HG02884 (cell line): ENCODE results near the gene KRTAP10-6.
"Not testable (repeated sequence)": the region's sequence is repeated elsewhere in the genome, so short reads cannot be mapped to it uniquely, and the experiment has no call there.

Experiments used
- ATAC-seq: cut with Tn5 transposase; IDR thresholded peaks from one replicate; pipeline ENCODE4 v1.9.1; 2021; ENCODE audit warnings: mild to moderate bottlenecking, moderate library complexity; ENCODE audit not compliant: unreplicated experiment

KRTAP10-6 gene

DNA sequence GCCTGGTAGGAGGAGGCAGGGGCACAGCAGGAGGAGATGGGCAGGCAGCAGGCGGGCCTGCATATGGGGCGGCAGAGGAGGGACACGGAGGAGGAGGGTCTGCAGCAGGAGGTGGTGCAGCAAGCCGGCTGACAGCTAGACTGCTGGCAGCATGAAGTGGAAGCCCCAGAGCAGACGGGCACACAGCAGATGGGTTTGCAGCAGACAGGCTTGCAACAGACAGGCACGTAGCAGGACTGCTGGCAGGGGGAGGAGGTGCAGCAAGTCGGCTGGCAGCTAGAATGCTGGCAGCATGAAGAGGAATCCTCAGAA, 12.5 kb downstream of the KRTAP10-6 start:
- ATAC-seq, result no peak

- no peak for ATAC-seq
These were observed 13.1 kb downstream of the KRTAP10-6 start for GRCh38 chr21:44579056-44579832.

- ATAC-seq, result no peak
These were observed 13.8 kb downstream of the KRTAP10-6 start for GRCh38 chr21:44578371-44579055.

GRCh38 chr21:44576025-44576420, 16.3 kb downstream of the KRTAP10-6 start:
- ATAC-seq, result no peak

DNA sequence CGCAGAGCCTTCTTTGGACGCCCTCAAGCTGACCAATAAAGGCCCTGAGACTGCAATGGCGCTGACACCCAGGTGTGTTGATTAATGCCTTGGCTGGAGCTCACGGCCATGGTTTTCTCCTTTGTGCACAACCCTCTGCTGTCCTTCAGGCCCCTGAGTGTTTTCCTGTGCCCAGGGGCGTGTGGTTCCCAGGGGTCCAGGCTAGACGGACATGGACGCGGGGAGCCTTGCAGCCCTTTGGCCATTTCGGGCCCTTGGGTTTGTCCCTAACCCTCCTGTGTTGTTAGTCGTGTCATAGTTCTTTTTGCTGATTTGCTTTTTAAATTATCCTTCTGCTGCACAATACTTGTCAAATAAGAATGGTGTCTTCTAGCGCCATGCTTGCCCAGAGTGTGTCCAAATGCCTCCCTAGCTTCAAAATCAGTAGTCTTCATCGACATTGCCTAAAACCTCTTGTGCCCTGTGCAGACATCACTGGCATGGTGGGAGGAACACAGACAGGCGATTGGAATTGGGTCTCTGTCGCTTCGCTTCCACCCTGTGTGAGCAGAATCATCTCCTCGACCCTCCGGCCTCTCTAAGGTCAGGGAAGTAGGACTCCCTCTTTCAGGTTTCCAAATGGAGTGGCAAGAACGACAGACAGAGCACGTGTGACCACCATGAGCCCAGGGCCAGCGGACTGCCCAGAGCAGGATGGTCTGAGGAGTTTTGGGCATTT, 16.8 kb downstream of the KRTAP10-6 start:
- ATAC-seq, result no peak

- ATAC-seq, result no peak
These were observed 17.6 kb downstream of the KRTAP10-6 start for GRCh38 chr21:44574457-44575306.

GRCh38 chr21:44573630-44574456, 18.5 kb downstream of the KRTAP10-6 start, which contains the start of gene KRTAP10-4:
Gene KRTAP10-4, plus strand, starts transcription at chr21:44573729. Its CDS starts 30 bp downstream, at chr21:44573759.
- not testable (repeated sequence) for ATAC-seq

DNA sequence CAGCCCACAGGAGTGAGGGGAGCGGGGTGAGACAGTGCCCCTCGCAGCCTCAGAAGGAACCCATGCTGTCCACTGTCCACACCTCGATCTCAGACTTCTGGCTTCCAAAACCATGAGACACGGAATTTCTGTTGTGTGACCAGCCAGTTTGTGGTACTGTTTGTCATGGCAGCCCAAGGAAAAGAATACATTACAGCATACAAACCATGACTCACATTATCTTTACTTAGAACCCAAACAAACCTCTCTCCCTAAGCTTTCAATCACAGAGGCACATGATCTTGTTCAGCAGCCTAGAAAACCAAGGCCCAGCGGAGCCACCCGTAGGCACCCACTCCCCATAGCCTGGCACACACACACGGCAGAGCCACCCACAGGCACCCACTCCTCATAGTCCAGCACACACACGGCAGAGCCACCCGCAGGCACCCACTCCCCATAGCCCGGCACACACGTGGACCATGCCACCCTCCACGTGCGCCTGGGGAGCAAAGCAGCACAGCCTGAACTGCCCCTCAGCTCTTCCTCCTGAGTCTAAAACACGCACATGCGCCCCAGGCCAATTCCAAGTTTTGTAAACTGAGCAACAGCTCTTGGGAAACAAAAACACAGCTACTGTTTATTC, 19.2 kb downstream of the KRTAP10-6 start:
- ATAC-seq, result no peak

- no peak for ATAC-seq
These were observed 20.2 kb downstream of the KRTAP10-6 start for GRCh38 chr21:44571844-44572782.

DNA sequence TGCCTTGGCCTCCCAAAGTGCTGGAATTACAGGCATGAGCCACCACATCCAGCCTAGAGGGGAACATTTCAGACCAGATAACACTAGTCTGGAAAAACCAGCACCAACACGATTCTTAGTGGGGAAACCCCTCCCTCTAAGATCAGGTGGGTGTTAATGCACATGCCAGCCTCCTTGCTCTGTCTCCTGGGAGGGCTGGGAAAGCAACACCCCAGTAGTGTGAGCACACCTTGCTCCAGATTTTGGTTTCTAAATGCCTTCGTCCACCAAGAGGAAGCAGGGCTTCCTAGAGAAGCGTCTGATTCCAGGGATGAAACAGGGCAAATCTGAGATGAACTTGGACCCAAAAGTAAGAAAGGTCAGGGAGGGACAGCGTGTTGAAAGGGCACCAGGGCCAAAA, 21.0 kb downstream of the KRTAP10-6 start:
- ATAC-seq, result no peak

- ATAC-seq, result no peak
These were observed 22.3 kb downstream of the KRTAP10-6 start for GRCh38 chr21:44569861-44570517.

DNA sequence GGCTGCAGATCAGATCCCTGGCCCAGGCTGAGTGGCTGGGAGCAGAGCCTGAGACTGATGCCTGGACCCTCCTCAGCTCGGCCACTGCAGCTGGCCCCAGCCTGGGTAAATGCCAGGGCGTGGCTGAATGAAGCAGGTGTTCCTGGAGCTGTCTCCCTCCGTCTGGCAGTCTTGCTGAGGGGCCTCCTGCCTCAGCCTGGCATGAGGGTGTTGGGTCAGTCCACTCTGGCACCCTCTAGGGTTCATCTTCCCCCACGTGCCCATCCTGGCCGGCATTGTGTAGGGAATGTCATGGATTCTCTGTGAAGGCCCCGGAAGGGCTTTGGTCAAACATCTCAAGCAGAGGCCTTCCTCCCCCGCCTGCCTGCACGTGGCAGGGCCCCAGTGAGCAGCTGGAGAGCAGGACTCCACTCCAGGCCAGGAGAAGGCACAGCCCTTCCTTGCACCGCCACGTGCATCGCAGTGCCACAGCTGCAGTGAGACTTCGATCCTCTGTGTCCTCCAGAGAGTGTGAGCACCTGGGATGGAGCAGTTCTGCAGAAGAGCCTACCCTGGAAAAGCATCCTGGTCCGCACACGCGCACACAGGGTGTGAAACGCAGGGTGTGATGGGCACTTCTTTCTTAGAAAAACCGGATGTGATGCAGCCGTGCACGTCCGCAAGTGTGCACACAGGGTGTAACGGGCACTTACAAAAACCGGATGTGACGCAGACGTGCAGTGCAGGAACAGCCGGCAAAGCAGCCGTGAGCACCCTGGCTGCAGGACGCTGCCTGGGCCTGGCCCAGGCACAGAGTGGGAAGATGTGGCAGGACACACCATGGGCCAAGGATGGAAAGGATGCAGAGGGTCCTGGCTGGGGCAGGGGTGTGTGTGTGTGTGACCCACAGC, 23.4 kb downstream of the KRTAP10-6 start:
- ATAC-seq, result no peak

DNA sequence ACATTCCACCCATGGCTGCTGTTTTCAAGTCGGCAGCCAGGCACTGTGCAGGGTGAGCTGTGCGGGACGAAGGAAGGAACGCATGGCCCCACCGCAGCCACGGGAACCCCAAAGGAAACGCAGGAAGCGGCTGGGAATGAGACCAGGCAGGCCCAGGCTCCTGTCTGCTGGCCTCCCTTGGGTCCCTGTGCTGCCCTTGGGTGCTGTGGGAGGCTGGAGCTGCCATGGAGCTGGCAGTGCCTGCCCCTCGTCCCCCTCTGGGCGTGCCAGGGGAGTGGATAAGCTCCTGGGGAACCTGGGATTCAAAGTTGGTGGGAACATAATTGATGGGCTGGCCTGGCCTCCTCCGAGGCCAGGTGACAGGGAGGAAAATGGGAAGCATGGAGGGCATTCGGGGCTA, 24.0 kb downstream of the KRTAP10-6 start:
- no peak for ATAC-seq

DNA sequence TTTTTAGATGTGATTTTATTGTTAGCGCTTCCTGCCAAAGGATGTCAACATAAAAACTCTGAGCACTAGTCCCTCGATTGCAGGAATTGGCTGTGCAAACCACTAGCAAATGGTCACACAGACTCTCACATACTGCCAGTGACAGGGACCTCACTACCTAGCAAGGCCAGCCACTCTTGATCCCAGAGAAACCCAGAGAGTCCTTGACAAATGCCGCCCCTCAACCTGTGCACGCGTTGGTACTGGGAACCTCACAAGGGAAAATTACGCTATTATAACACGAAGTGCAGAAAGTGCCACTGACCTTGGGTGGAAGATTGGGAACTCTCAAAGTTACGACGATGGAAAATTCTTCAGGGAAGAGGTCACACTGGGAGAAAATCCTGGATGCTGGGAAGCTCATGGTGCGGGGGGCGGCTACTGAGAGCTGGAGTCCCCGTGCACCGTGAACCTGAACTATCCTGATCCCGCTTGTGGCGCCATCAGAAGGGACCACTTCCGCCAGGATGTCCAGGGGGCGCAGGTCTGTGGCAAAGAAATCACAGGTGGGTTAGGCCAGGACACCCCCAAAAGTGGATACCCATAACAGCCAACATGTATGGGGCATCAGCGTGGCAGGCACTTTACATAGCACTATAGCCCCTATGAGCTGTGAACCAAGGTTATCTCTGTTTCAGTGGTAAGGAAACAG, 24.7 kb downstream of the KRTAP10-6 start:
- ATAC-seq, result no peak

DNA sequence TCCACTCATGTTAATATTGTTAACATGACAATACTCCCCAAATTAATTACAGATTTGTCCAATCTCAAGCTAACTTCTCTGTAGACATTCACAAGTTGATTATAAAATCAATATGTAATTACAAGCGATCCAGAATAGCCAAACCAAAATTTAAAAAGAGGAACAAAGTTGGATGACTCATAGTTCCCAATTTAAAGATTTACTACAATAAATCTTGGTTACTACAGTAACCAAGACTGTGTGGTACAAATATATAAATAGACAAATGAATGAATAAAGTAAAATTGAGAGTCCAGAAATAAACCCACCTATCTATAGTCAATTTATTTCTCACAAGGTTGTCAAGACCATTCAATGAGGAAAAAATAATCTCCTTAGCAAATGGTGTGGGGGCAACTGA, 25.9 kb downstream of the KRTAP10-6 start:
- no peak for ATAC-seq

- ATAC-seq, result no peak
These were observed 27.3 kb downstream of the KRTAP10-6 start for GRCh38 chr21:44564886-44565598.
